GM19395 (cell line): ENCODE data around the gene ILKAP.

ENCODE experiments used
- ATAC-seq: cut with Tn5 transposase; IDR thresholded peaks from one replicate; pipeline ENCODE4 v1.9.1; 2021; ENCODE audit warnings: mild to moderate bottlenecking, moderate library complexity; ENCODE audit not compliant: unreplicated experiment

The ILKAP gene

DNA sequence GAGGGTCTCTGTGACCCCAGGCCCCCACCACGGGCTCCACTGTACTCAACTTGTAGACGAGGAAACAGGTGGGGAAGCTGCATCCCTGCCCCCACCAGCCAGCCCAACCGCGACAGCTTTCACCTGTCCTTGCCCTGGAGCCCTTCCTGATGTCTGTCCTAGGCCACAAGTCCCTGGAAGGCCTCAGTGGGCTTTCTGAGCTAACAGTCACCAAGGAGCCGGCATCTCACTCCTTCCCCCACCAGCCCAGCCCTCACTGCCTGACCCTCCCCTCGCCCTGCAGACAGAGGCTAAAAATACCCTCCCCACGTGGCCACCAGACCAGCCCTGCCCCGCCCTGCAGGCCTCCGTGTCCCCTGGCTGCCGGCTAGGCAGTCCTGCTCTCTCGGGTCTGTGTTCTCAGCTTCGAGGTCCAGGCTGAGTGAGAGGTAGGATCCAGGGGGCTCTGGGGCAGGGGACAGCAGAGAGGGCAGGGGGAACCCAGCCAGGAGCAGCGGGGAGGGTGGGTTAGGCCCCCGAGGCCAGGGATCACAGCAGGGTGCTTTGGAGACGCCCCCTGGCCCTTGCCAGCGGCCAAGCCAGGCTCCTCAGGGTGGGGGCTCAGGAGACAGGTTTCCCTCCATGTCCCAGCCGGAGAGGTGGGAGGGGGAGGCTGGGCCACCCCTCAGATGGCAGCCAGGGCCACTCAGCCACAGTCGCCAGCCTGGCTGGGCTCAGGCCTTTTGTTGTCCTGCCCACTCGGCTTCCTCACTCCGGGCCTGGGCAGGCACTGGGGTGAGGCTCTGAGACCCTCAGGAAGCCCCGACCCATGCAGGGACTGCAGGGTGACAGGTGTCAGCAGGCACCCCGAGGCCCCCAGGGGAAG is 64.9 kb downstream of the ILKAP start, which contains the start of gene KLHL30:
Gene KLHL30, plus strand, starts transcription at position 338 of the 865 bp plus-strand sequence. CDS start 2,087 bp downstream, outside the sequence.
- ATAC-seq: no peak

DNA sequence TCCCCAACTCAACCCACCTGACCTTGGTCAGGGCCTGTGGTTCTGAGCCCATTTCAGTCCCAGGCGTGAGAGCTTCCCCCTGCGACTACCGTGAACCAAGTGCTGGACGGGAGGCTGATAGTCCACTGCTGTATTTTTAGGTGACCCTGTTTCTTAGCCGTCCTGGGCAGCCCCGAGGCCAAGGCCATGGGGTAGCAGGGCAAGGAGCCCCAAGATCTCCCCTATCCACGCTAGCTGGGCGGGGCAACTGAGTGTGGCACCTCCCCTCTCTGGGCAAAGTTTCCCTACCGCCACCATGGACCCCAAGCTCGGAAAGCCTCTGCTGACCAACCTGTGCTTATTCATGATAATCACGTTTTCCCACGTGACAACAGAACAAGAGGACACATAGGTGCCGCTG is 65.6 kb downstream of the ILKAP start:
- ATAC-seq: no peak

DNA sequence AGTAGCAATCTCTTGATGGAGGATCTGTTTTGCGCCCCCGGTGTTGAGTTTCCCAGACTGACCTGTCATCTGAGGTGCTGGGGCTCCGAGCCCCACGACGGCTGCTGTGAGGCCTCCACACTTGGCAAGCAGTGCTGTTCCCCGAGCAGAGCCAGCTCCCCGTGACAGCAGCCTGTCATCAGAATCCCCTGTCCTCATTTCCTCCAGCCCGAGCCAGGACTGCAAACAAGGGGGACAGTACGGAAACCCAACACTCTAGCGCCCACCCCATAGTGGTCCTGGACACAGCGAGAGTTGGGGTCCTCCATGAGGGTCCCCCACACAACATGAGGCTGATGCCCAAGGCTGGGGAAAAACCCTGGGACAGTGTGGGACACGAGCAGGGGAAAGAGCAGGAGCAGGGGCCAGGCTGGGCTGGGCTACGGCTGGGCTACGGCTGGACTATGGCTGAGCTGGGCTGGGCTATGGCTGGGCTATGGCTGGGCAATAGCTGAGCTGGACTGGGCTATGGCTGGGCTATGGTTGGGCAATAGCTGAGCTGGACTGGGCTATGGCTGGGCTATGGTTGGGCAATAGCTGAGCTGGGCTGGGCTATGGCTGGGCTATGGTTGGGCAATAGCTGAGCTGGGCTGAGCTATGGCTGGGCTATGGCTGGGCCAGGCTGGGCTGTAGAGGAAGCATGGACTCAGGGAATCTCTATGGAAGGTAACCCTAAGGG is 66.5 kb downstream of the ILKAP start:
- no peak for ATAC-seq

DNA sequence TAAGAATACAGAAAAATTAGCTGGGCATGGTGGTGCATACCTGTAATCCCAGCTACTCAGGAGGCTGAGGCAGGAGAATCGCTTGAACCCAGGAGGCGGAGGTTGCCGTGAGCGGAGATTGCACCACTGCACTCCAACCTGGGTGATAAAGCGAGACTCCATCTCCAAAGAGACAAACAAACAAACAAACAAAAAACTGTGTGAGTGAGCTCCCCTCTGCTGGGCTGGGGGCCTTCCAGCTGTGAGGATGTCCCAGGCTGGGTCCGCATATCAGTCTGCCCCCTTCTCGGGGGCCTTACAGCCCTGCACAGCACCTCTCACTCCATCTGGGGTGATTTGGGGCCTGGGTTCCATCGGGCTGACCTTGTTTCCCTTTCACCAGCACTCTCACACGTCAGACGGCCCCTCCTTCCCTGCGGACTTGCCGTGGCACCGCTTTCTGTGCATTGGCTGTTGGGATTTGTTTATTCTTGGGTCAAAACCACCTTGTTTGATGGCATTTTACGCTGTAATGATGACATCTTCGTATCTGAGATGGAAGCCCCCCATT is 67.8 kb downstream of the ILKAP start:
- no peak for ATAC-seq

DNA sequence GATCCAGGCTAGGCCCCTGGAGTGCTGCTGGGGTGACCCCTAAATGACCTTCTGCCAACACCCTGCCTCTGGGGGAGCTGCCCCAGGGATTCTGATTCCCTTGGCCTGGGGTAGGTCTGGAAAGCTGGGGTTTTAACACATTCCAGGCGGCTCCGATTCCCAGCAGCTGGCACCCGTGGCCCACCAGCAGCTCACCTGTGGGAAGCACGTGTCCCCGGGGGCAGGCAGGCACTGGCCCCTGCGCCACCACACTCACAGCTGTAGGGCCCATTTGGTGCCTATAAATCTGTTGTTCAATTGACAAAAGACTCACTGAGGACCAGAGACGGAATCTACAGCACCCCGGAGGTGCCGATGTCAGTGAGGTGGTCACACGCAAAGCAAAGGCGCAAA is 69.1 kb downstream of the ILKAP start:
- no peak for ATAC-seq

DNA sequence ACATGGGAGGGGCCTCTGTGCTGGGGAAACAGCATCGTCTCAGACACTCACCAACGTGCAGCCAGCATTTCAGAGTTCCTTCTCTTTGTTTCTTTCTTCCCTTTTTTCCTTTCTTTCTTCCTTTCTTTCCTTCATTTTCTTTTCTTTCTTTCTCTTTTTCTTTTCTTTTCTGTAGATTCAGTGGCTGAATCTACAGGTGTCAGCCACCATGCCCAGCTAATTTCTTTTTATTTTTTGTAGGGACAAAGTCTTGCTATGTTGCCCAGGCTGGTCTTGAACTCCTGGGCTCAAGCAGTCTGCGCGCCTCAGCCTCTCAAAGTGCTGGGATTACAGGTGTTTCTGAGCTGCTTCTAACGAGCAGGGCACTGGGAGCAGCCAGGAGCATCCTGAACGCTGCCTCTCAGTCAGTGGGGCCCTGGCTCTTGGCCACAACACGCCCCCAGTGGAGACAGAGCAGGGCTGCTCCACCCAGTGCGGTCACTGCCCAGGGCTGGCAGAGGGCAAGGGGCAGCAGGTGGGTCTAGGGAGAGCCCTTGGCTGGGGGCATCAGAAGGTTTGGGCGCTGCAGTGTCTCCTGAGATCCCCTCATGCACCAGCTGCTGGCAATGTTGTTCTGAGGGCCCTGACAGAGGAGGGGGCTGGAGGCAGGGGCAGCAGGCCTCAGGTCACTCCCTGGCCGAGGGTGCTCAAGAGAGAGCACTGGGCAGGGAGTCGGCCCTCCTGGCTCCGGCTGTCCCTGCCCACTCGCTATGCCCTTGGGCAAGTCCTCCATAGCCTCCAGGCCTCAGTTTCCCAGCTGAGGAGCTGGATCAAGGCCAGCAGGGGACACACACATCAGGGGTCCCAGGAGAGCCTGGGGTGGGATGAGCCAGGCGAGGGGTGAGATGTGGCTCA is 69.7 kb downstream of the ILKAP start:
- no peak for ATAC-seq

DNA sequence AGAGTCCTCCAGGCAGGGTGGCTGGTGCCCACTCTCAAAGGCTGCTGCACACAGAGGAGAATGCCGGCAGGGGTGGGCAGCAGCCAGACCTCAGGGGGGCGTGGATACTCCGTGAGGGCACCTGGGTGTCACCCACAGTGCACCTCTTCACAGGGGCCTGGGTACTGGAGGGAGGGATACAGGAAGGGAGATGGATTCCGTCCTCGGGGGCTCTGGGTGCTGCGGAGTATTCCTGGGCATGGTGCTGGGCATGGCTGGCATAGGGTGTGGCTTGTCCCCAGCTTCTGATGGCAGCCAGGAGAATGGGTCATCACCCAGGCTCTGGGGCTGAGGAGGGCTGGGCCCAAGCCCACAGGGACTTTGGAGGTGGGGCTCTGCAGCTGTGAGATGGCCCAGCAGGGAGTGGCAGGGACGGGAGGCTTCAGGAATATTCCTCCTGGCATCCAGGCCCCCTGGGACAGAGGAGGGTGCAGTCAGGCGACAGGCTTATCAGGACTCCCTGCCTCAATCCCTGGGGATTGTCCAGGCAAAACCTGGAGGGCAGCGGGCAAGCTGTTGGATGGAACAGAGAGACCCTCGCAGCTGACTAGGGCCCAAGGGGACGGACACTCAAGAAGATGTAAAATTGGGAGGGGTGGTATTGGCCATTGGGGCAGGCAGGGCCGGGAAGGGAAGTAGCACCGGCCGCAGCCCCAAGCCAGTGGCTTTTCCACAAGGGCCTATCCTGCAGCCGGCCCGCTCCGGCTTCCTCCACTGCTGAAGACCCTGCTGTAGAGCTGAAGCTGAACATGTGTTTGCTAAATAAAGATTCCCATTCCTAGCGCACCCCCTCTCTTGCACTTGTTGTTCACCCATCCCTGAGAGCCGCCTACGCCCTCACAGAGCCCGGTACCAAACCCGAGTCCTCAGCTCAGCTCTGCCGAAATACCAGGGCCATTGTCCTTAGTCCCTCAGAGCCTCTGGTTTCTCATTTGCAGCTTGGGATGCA is 70.7 kb downstream of the ILKAP start:
- ATAC-seq: no peak

DNA sequence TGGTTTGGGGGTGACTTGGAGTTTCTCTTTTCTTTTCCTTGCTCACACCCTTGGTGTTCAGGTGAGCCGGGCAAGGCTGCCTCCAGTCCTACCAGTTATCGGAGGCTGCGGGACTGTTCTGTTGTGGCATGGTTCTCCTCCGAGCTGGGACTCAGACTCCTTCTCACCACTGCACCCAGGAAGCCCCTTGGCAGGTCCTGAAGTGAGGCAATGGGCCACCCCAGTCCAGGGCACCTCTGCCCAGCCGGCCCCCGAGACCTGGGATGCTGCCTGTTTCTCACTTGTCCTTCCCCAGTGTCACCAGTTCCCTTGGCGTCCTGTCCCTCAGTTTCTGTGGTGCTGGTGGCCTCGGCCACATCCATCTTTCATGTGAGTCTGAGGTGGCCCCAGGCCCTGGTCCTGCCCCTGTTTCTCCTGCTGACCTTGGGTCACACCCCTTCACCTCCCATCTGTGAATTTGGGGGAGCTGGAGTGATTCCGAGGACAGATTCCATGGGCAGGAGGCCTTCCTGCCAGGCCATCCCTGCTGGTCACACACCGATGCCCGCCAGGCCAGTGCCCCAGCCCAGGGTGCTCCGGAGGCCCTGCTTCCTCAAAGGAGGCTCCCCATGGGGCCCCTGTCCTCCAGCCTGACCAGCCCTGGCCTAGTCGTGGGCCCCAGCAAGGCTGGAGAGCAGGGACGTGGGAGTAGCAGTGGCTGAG is 71.6 kb downstream of the ILKAP start:
- no peak for ATAC-seq

DNA sequence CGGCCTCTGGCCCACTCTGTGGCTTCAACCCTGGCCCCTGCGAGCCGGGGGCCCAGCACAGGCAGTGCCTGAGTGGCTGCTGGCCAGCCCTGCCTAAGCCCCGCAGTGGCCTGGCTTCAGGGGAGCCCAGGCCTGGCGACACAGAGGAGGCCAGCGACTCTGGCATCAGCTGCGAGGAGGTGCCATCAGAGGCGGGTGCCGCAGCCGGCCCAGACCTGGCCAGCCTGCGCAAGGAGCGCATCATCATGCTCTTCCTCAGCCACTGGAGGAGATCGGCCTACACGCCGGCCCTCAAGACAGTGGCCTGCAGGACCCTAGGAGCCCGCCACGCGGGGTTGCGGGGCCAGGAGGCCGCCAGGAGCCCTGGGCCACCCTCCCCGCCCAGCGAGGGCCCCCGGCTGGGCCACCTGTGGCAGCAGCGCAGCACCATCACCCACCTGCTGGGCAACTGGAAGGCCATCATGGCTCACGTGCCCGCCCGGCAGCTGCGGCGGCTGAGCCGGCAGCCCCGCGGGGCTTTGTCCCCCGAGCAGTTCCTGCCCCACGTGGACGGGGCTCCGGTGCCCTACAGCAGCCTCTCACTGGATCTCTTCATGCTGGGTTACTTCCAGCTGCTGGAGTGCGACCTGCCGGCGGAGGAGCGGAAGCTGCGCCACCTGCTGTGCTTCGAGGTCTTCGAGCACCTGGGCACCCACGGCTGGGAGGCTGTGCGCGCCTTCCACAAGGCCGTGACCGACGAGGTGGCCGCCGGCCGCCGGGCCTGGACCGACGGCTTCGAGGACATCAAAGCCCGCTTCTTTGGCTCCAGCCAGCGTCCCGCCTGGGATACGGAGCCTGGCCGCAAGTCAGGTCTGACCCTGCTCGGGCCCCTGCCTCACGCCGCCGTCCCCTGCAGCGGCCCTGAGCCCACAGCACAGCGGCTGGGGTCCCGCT is 72.5 kb downstream of the ILKAP start:
- ATAC-seq: no peak

DNA sequence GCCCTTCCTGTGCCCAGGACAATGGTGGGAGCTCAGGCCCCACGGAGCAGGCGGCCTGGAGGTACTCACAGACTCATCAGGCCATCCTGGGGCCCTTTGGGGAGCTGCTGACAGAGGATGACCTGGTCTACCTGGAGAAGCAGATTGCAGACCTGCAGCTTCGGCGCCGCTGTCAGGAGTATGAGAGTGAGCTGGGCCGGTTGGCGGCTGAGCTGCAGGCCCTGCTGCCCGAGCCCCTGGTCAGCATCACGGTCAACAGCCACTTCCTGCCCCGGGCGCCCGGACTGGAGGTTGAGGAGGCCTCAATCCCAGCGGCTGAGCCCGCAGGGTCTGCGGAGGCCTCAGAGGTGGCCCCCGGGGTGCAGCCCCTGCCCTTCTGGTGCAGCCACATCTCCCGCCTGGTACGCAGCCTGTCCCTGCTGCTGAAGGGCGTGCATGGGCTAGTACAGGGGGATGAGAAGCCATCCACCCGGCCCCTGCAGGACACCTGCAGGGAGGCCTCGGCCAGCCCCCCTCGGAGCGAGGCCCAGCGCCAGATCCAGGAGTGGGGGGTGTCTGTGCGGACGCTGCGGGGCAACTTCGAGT is 73.3 kb downstream of the ILKAP start:
- no peak for ATAC-seq

DNA sequence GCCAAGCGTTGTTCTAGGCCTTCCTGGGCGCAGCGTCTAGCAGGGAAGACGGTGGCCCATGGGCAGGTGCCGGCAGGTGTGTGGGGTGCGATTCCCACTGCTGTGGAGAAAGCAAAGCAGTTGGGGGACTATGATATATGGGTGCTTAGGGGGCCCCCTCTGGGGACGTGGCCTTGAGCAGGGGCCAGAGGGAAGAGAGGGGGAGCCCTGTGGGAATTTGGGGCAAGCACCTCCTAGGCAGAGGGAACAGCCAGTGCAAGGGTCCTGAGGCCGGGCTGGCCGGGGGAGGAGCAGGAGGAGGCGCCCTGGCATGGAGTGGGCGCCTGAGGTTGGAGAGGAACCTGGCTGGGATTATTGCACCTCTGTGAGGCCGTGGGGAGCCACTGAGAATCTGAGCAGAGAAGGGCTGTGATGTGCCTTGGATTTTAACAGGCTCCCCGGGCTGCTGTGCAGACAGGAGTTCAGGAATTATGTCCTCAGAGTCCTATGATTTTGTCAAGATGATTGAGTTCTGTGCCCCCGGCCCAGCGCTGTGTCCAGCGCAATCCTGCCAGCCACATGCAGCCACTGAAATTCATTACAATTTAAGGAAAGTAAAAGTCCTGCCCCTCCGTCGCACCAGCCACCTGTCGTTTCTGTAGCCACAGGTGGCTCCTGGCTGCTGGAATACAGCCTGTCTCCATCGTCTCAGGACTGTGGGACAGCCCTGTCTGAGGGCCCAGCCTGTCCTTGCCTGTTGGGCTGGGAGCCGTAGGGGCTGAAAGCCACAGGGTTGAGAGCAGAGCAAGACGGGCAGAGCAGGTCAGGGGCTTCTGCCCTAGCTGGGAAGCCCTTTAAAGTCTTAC is 74.1 kb downstream of the ILKAP start:
- ATAC-seq: no peak

DNA sequence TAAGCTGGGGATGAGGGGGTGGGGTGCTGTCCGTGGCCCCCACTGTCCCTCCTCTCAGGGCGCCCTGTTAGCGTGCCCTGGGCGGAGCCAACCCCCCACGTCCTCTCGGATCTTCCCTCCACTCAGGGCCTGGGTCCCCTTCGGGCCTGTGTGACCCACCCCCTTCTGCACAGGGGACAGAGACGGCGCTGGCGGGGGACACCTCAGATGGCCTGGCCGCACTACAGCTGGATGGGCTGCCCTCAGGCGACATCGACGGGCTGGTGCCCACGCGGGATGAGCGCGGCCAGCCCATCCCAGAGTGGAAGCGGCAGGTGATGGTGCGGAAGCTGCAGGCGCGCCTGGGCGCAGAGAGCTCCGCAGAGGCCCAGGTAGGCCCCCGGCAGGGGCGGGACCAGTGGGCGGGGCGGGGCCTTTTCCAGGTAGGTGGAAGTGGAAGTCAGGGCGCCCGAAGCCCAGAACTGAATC is 74.9 kb downstream of the ILKAP start:
- no peak for ATAC-seq

DNA sequence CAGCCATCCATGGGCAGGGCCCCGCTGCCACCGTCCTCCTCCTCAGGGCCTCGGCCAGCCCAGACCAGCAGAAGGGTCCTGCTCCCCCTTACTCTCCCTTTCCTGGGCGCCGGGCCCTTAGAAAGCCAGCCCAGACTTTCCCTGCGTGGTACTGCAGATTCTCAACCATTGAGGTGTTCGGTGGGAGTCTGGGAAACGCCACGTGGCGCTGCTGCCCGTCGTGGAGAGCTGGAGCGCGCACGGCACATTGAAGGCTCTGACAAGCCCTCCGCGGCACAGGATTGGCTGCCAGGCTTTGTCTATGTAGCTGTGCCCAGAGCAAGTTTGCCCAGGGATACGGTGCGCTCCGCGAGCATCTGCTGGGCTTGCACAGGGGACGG is 75.4 kb downstream of the ILKAP start:
- no peak for ATAC-seq

DNA sequence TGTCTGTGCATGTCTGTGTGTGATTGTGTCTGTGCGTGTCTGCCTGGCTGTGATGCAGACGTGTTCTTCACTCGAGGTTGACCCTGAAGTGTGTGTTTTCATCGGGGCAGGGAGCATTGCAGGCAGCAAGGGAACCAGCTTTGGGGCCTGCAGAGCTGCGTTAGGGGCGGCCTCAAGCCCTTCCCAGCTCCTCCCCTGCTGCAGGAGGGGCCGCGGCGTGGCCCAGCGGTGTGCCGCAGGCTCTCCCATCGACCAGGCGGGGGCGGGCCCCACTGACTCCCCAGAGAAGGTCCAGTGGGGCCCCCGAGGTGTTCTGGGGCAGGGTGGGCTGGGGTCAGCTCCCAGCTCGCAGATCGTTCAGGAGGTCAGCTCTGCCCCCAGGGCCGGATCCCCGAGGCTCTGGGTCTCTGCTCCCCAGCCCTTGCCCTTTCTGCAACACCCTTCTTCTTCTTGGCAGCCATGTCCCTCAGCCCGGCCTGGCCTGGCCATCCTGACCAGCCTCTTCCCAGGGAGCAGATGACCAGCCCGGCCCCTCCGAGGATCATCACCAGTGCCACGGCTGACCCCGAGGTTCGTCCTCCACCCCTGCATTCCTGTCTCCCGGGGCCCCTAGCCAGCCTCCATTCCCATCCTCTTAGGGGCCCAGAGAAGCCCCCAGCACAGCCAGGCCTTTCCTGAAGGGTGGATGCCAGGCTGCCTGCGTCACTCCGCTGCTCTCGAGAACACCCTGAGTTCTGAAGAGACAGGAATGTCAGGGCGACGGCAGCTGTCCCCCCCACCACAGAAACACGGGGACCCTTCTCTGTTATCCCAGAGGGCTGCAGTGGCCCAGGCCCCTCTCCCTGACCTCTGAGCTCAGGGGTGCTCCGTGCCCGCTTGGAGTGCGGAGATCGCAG is 76.1 kb downstream of the ILKAP start:
- ATAC-seq: no peak

DNA sequence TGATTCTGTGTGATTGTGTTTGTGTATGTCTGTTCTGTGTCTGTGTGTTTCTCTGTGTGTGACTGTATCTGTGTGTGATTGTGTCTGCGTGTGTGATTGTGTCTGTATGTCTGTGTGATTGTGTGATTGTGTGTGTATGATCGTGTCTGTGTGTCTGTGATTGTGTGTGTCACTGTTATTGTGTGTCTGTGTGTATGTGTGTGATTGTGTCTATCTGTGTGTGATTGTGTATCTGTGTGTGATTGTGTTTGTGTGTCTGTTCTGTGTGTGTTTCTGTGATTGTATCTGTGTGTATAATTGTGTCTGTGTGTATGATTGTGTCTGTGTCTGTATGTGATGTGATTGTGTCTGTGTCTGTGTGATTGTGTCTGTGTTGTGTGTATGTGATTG is 76.7 kb downstream of the ILKAP start:
- no peak for ATAC-seq

DNA sequence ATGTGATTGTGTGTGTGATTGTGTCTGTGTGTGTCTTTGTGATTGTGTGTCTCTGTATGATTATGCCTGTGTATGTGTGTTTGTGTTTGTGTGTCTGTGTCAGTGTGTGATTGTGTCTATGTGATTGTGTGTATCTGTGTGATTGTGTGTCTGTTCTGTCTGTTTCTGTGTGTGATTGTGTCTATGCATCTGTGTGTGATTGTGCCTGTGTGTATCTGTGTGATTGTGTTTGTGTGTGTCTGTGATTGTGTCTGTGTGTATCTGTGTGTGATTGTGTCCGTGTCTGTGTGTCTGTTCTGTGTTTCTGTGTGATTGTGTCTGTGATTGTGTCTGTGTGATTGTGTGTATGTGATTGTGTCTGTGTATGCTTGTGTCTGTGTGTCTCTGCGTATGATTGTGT is 77.2 kb downstream of the ILKAP start:
- no peak for ATAC-seq
